Spleen (tissue), 7 donors: ENCODE results near the gene HNRNPUL1.

ENCODE experiments used
- CTCF ChIP-seq, 11 experiments: fragments of 200-600 bp in 7 of 11; fragments of 450-650 bp in 4 of 11; sonication (generic) in 4 of 11; IDR thresholded peaks in 8 of 11; conservative IDR thresholded peaks in 3 of 11; 1 replicate in 7 of 11; 2 replicates in 4 of 11; pipeline versions ENCODE4 v1.4.0 to v1.8.0; 2016 to 2021; ENCODE audit warnings: antibody characterized with exemption in 11 of 11, inconsistent platforms in 4 of 11, mild to moderate bottlenecking in 1 of 11
- POLR2AphosphoS5 ChIP-seq, 3 donors: sonication (generic); formaldehyde crosslinking; IDR thresholded peaks; one replicate each; pipeline ENCODE4 v1.5.1; 2017; ENCODE audit warnings: antibody characterized with exemption in 3 of 3
- donor health status: DM: no; HTN: no; CAD: no; lungs with moderate emphysema.
- donor health status: DM: no; HTN: no; CAD: no.
- donor health status: DM: no; HTN: no; CAD: no.

- TF ChIP-seq CTCF (IDR thresholded peaks at IDR 0.05 in 8 of 11, conservative IDR thresholded peaks at IDR 0.05 in 3 of 11) = no peak
- TF ChIP-seq POLR2AphosphoS5 (IDR thresholded peaks at IDR 0.05) = peak; percentile 83 to 87 (median 86)
These were observed 87.4 kb downstream of the HNRNPUL1 start for GRCh38 chr19:41351339-41352245.
